NOMO-1 (cell line): ENCODE results near the gene ZNF609.
"Not testable (repeated sequence)": the region's sequence is repeated elsewhere in the genome, so short reads cannot be mapped to it uniquely, and the experiment has no call there.

Source experiments
- DNase-seq, 2 experiments: peaks; one replicate each; lab custom pipeline; 2025; ENCODE audit not compliant: unreplicated experiment in 2 of 2; lab: John Stamatoyannopoulos, UW

Gene ZNF609

DNA sequence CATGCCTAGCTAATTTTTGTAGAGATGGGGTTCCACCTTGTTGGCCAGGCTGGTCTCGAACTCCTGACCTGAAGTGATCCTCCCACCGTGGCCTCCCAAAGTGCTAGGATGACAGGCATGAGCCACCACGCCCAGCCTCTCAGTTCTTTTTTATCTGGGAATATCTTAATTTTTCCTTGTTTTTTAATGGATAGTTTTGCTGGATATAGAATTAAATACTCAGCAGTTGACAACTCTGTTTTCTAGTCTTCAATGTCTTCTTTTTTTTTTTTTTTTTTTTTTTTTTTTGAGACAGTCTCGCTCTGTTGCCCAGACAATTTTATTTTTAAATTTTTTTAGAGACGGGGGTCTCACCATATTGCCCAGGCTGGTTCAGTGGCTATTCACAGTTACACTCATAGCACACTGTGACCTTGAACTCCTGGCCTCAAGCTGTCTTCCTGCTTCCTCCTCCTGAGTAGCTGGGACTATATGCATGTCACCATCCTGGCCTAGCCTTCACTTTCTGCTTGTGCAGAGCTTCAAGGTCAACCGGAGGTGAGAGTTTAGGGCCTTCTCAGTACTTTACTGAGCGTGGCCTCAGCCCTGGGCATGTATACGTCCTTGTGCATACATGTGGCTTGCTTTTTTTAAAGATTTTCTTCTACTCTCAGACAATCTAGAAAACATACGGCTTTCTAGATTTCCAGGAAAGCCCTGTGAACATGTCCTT, 120.5 kb downstream of the ZNF609 start:
- no peak for DNase-seq

- no peak for DNase-seq
Measured at GRCh38 chr15:64581408-64581761, 121.0 kb downstream of the ZNF609 start.

DNA sequence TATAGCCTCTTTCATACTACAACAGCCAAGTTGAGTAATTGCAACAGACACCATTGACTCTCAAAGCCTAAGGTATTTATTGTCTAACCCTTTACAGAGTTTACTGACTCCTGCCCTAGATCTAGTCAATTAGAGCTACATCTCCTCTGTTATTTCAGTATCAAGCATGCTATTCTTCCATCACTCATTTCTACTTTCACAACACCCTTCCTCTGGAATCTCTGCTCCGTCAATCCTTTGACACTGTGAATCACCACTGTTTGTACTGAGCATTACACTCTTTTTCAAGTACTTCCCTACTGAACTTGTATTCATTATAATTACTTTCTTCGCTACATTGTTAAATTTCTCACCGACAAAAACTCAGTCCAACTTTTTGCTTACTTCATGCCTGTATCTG, 121.8 kb downstream of the ZNF609 start:
- no peak for DNase-seq

DNA sequence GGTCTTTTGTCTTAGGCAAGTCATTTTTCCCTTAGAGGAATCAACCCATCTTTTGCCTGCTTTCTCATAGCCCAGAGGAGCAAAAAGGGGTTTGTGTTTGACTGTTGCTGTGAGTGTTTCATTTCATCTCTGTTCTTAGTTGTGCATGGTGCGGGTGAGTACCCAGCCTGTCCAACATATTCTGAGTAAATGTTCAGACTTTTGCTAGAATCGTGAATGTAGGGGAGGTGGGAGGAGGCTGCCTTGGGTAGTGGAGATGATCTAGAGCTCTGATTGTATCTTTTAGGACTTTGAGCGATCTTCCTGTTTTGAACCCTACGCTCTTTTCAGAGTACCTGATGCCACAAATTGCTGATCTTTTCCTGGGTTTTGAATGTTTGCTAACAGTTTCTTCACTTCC, 123.1 kb downstream of the ZNF609 start:
- DNase-seq = no peak

GRCh38 chr15:64583983-64584382, 123.6 kb downstream of the ZNF609 start:
- no peak for DNase-seq

- no peak for DNase-seq
Measured at GRCh38 chr15:64586259-64586870, 126.0 kb downstream of the ZNF609 start.

GRCh38 chr15:64586984-64587383, 126.6 kb downstream of the ZNF609 start:
- DNase-seq = no peak

DNA sequence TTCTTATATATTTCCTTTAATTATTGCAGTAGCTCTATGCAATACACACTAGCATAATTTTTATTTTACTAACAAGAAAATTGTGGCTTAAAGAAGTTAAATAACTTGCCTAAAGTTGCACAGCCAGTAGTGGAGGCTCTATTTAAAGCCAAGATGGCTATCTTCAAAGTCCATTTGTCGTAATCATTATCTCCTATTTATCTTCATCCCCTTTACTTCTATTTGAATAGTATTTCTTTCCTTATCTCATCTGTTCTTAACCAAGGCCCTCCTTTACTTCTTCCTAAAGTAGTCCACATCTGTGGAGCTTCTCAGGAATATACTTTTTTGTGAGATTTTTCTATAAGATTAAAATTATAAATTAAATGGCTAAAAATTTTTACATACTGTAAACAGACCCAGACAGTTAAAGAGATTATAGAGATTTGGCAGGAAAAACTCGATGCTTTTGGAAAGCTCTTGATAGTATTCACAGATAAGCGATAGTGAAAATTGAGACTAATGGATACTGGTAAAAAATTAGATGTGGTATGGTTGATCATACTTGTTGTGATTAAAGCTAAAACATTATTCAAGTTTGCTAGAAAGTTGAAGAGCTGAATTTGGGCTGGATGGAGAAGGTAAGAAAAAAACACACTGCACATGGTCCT, 129.2 kb downstream of the ZNF609 start:
- DNase-seq = no peak

DNA sequence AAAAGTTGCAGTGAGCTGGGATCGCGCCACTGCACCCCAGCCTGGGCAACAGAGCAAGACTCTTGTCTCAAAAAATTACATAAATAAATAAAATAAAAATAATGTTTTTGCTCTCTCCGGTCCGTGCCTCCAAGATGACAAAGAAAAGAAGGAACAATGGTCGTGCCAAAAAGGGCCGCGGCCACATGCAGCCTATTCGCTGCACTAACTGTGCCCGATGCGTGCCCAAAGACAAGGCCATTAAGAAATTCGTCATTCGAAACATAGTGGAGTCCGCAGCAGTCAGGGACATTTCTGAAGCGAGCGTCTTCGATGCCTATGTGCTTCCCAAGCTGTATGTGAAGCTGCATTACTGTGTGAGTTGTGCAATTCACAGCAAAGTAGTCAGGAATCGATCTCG, 132.5 kb downstream of the ZNF609 start:
- not testable (repeated sequence) for DNase-seq

GRCh38 chr15:64596701-64597476, 136.5 kb downstream of the ZNF609 start:
- DNase-seq = no peak

GRCh38 chr15:64597477-64597822, 137.1 kb downstream of the ZNF609 start:
- DNase-seq = no peak

- no peak for DNase-seq
Measured at GRCh38 chr15:64599226-64599625, 138.8 kb downstream of the ZNF609 start.

GRCh38 chr15:64599716-64600115, 139.3 kb downstream of the ZNF609 start:
- DNase-seq = no peak

GRCh38 chr15:64600794-64601193, 140.4 kb downstream of the ZNF609 start:
- DNase-seq = no peak

DNA sequence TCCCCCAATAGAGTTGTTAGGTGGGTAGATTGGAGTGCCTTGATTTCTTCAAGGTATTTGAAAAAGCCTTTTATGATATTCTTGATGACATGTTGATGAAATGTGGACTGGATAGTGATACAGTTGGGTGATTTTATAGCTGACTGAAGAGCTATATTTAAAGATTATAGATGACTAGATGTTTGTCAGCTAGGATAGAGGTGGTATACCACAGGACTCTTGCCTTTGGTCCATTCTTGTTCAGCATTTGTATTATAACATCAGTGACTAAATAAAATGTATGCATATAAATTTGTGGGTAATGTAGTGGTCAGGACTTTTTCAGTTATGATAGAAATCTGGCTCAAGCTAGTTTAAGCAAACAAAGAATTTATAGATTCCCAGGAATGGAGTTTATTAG, 143.9 kb downstream of the ZNF609 start:
- DNase-seq = no peak

DNA sequence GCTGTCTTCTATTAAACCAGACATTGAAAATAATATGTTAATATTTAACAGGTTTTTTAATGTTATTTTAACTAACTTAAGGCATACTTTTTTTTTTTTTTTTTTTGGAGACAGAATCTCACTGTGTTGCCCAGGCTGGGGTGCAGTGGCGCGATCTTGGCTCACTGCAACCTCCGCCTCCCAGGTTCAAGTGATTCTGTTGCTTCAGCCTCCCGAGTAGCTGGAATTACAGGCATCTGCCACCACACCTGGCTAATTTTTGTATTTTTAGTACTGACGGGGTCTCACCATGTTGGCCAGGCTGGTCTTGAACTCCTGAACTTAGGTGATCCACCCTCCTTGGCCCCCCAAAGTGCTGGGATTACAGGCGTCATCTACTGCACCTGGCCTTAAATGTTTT, 147.0 kb downstream of the ZNF609 start:
- DNase-seq = not testable (repeated sequence)

DNA sequence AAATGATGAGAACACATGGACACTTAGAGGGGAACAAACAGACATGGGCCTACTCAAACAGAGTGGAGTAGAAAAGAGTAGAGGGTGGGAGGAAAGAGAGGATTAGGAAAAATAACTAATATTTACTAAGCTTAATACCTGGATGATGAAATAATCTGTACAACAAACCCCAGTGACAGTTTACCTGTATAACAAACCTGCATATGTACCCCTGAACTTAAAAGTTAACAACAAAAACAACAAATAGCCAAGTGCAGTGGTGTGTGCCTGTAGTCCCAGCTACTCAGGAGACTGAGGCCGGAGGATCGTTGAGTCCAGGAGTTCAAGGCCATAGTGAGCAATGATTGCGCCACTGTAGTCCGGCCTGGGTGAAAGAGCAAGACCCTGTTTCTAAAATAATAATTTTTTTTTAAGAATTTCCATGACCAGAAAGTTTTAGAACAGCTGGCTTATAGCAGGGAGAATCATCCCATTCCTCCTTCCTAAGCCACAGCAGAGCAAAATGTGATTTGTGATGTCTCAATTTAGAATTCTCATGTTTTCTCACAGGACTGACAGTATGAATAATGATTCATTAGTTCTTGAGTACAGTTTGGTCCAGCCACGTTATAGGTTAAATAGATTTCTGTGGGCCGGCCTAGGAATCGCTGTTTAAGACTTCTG, 150.0 kb downstream of the ZNF609 start:
- DNase-seq = no peak

DNA sequence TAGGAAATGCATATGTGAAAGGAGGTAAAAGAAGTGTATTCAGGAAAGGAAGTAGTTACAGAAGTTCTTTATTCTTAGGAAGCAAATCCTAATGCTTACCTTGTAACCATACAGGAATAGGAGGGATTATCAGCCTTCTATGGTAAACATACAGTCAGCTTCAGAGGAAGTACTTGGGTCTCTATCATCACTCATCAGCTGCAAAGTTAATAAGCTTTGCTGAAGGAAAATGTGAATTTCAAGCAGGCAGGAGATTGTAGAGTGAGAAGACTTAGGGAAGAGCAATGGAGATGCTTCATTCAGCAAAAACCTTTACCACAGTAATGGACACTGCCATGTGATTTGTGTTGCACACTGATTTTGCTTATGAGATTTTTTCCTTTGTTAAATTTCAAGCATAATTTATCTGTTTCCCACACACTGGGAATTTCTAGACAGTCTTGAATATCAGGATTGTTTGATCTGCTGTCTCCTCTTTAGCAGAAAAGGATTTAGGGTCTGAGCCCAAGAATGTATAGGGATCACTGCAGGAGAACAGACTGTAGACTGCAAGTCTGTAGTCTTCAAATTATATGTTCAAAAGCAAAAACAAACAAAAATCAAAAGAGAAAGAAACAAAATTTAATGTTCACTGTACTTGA, 150.8 kb downstream of the ZNF609 start:
- no peak for DNase-seq

GRCh38 chr15:64614519-64614918, 154.1 kb downstream of the ZNF609 start:
- DNase-seq = no peak

DNA sequence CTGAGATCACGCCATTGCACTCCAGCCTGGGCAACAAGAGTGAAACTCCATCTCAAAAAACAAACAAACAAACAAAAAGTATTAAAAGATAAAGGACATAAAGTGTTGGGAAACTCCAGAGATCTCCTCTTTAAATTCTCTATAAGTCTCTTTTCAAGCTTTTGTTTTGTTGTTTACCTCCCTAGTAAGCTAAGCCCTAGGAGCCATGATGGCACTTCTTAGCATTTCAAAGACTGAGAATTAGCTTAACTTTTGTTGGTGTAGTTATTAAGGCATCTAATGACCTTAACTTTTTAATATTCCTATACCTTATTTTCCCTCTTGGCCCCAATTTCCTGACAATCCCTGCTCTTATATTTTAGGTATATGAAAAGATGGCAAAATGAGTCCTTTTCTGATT, 157.3 kb downstream of the ZNF609 start:
- no peak for DNase-seq

- no peak for DNase-seq
Measured at GRCh38 chr15:64618138-64618537, 157.8 kb downstream of the ZNF609 start.
